ENCODE data around the gene FLNC. TPM values are rescaled to one million over a fixed set of nuclear protein-coding genes. Genes with fewer than 3 reads are reported as not detected.
A peak's percentile ranks its signal among the peaks of the same experiment; 100 is the strongest.

Gene FLNC
- total RNA-seq, 1 experiment from 2014 or later, result 10.2 TPM

DNA sequence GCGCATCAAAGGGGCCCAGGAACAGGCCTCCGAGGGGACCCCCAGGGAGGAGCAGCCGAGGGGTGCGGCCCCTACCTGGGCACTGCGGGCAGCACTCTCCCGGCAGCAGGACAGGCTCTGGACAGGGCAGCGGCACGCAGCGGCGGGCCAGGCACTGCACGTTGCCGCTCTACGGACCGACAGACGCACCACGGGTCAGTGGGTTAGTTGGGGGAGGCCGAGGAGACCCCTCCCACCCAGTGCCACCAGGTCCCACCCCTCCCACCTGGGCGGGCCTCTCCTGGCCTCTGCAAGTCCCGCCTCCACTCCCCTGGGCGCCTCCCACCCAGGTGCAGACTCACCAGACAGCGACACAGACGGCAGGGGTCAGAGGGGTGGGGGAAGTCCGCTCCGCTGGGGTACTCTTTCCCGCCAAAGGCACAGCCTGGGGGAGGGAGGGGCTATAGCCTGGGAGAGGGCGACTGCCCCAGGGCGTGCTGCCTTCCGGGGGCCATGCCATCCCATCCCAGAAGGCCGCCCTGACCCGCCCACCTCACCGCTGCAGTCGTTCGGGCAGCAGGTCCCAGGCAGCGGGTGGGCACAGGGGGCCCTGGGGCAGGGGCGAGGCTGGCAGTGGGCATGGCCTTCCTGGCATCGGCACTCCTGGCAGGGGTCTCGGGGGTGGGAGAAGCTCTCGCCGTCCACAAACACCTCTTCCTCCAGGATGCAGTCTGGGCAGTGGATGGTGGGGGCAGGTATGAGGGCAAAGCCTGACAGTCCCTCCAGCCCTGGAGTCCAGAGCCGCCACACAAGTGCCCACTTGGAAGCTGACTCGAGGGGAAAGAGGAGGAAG, 61.1 kb downstream of the FLNC start:
- no TSS peak for BruUV-seq (replicated peaks)
- intact Hi-C loops (cut with micrococcal nuclease; ENCODE audit: unreplicated experiment), result no loop called here
- DNase-seq (ENCODE audit: low read depth, low spot score) (no peak), ATAC-seq (peak; percentile 48)
- Histone ChIP-seq H3K27me3 (ENCODE audit: control insufficient read depth, insufficient read depth, low read length) (no peaks in the 10 kb centered on the region), H3K27ac (ENCODE audit: low read length) (no peak overlapping the region), H3K4me1 (ENCODE audit: control insufficient read depth, insufficient read depth, low read length) (no peaks in the 10 kb centered on the region; the same call in 1 of the 2 replicates), H3K36me3 (ENCODE audit: control insufficient read depth, insufficient read depth, low read length) (no peaks in the 10 kb centered on the region), H3K9me3 (ENCODE audit: control insufficient read depth, insufficient read depth, low read depth, low read length) (no peaks in the 10 kb centered on the region), H3K4me3 (ENCODE audit: low read depth in 2 of 2, low read length in 2 of 2) (peak overlapping the region; percentile 29 to 32)
- no peak for TF ChIP-seq SIN3A (IDR thresholded peaks at IDR 0.05; ENCODE audit: borderline replicate concordance, insufficient read depth, low read depth, low read length)
- no peak for TF ChIP-seq REST (IDR thresholded peaks at IDR 0.05; ENCODE audit: insufficient read depth in 1 of 2, low read depth in 2 of 2, low read length in 1 of 2)
- TF ChIP-seq CTCF (IDR thresholded peaks at IDR 0.05), result no peak; the same call in 1 of the 2 replicates
- no peak for TF ChIP-seq POLR2AphosphoS5 (IDR thresholded peaks at IDR 0.05; ENCODE audit: low read depth, low read length)
- no peak for TF ChIP-seq TCF7L2 (IDR thresholded peaks at IDR 0.05; ENCODE audit: low read depth, low read length)
- in situ Hi-C loops (cut with HindIII; ENCODE audit: low pct_unique_long_range_greater_than_20kb, low sequenced_read_pairs), result no loop called here
- ChIA-PET POLR2A (no interaction called here), CTCF (no interaction called here)

DNA sequence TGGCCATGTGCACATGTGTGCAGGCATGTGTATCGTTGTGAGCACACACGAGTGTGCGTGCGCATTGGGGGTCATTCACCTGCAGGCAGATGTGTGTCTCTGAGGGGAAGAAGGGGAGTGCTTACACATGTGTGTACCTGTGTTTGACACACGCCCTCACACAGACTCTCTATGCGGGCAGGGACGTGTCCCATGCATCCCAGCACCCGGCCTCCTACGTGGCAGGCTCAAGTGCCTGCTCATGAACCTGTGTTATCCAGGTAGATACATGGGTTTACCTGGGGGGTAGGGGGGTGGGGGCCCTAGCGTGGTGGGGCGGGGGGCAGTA, 61.7 kb downstream of the FLNC start:
- H3K27ac ChIP-seq (ENCODE audit: low read length), result no peak overlapping the region
- CTCF ChIA-PET, result no interaction called here
- H3K4me1 ChIP-seq (ENCODE audit: control insufficient read depth, insufficient read depth, low read length), result no peaks in the 10 kb centered on the region; the same call in 1 of the 2 replicates
- H3K36me3 ChIP-seq (ENCODE audit: control insufficient read depth, insufficient read depth, low read length), result no peaks in the 10 kb centered on the region
- TF ChIP-seq CTCF (IDR thresholded peaks at IDR 0.05) (no peak), REST (IDR thresholded peaks at IDR 0.05; ENCODE audit: insufficient read depth in 1 of 2, low read depth in 2 of 2, low read length in 1 of 2) (no peak), TCF7L2 (IDR thresholded peaks at IDR 0.05; ENCODE audit: low read depth, low read length) (no peak), POLR2AphosphoS5 (IDR thresholded peaks at IDR 0.05; ENCODE audit: low read depth, low read length) (no peak), SIN3A (IDR thresholded peaks at IDR 0.05; ENCODE audit: borderline replicate concordance, insufficient read depth, low read depth, low read length) (no peak)
- DNase-seq (ENCODE audit: low read depth, low spot score), result no peak
- no peaks in the 10 kb centered on the region for H3K9me3 ChIP-seq (ENCODE audit: control insufficient read depth, insufficient read depth, low read depth, low read length)
- ATAC-seq, result no peak
- H3K27me3 ChIP-seq (ENCODE audit: control insufficient read depth, insufficient read depth, low read length), result no peaks in the 10 kb centered on the region
- in situ Hi-C loops (cut with HindIII; ENCODE audit: low pct_unique_long_range_greater_than_20kb, low sequenced_read_pairs), result no loop called here
- H3K4me3 ChIP-seq (ENCODE audit: low read depth in 2 of 2, low read length in 2 of 2), result no peak overlapping the region
- intact Hi-C loops (cut with micrococcal nuclease; ENCODE audit: unreplicated experiment), result no loop called here
- BruUV-seq (replicated peaks), result no TSS peak
- POLR2A ChIA-PET, result no interaction called here
